K562 (cell line): ENCODE measurements around the gene TAF1L. TPM values are rescaled to one million over a fixed set of nuclear protein-coding genes. Genes with fewer than 3 reads are reported as not detected.

Experiments
- ARNT ChIP-seq, 2 experiments: fragments of 450-650 bp; IDR thresholded peaks; 2 replicates each; pipeline ENCODE4 v1.6.1; 2016; ENCODE audit warnings: mild to moderate bottlenecking in 1 of 2
- ASH1L ChIP-seq: fragments of 450-650 bp; IDR thresholded peaks from 2 replicates; pipeline ENCODE4 v1.6.1; 2018; ENCODE audit warnings: borderline replicate concordance, mild to moderate bottlenecking, low read depth; ENCODE audit not compliant: partially characterized antibody
- CCNT2 ChIP-seq: IDR thresholded peaks from 2 replicates; pipeline ENCODE4 v1.6.1; 2011; ENCODE audit warnings: borderline replicate concordance, low read depth, mild to moderate bottlenecking, moderate library complexity, mixed read lengths, low read length; ENCODE audit not compliant: insufficient read length; ENCODE audit errors: extremely low read depth
- GTF2E2 ChIP-seq: fragments of 200-800 bp; sonication (Bioruptor generic); IDR thresholded peaks from 2 replicates; pipeline ENCODE4 v1.6.1; 2016; ENCODE audit warnings: missing genetic modification characterization, missing compliant biosample characterization
- KDM2B ChIP-seq: fragments of 250-450 bp; sonication (Bioruptor Pico); IDR thresholded peaks from 2 replicates; pipeline ENCODE4 v1.8.0; 2021; ENCODE audit warnings: mild to moderate bottlenecking, moderate library complexity
- MTA3 ChIP-seq: fragments of 450-650 bp; formaldehyde crosslinking; IDR thresholded peaks from 2 replicates; pipeline ENCODE4 v1.6.1; 2017; ENCODE audit warnings: mild to moderate bottlenecking, borderline replicate concordance
- NFIC ChIP-seq: fragments of 450-650 bp; IDR thresholded peaks from 2 replicates; pipeline ENCODE4 v1.6.1; 2017; ENCODE audit warnings: mild to moderate bottlenecking, inconsistent platforms
- NR2F6 ChIP-seq: fragments of 450-650 bp; formaldehyde crosslinking; IDR thresholded peaks from 2 replicates; pipeline ENCODE4 v1.4.0; 2020; ENCODE audit warnings: mild to moderate bottlenecking
- RAD21 ChIP-seq, 2 experiments: fragments of 250-450 bp in 1 of 2; fragments of 450-650 bp in 1 of 2; sonication (Bioruptor Pico) in 1 of 2; formaldehyde crosslinking in 1 of 2; IDR thresholded peaks in 1 of 2; conservative IDR thresholded peaks in 1 of 2; 2 replicates each; pipeline versions ENCODE4 v1.4.0 to v1.8.0; 2020 to 2022; ENCODE audit warnings: mild to moderate bottlenecking in 2 of 2, moderate library complexity in 1 of 2
- SIRT6 ChIP-seq: IDR thresholded peaks from one replicate; pipeline ENCODE4 v1.6.1; 2012; ENCODE audit warnings: low read depth, mild to moderate bottlenecking, control low read depth, inconsistent platforms, low read length, moderate library complexity
- polyA plus RNA-seq, 8 experiments: library from polyadenylated mRNA; depleted of rRNA in 4 of 8; stranded (reverse) in 5 of 8; unstranded in 3 of 8; fragments of >200 nt; fragmentation: Nextera tagmentation in 2 of 8; fragmentation: Illumina TruSeq in 1 of 8; extraction: Ambion mirVana in 2 of 8; extraction: Trizol in 1 of 8; gene quantifications; 2 replicates each; pipeline versions ENCODE4 v1.2.1 to v1.2.3, GENCODE V29; 2011 to 2014; ENCODE audit warnings: inconsistent platforms in 1 of 8, missing spikeins in 1 of 8
- total RNA-seq, 7 experiments: library from RNA; depleted of rRNA in 6 of 7; stranded (reverse); fragments of >200 nt in 6 of 7; fragmentation: Illumina TruSeq in 2 of 7; extraction: Trizol in 2 of 7; gene quantifications; 2 replicates each; pipeline versions ENCODE4 v1.2.1 to v1.2.3, GENCODE V29; 2011 to 2021; ENCODE audit warnings: low replicate concordance in 1 of 7
- TF ChIP-seq, protein P1 (sequence below), 2 experiments: fragments of 450-650 bp; formaldehyde crosslinking in 1 of 2; IDR thresholded peaks; 2 replicates each; pipeline versions ENCODE4 v1.4.0 to v1.6.1; 2014 to 2020; ENCODE audit warnings: mild to moderate bottlenecking in 2 of 2, borderline replicate concordance in 1 of 2, low read depth in 1 of 2
- TF ChIP-seq, protein P2 (sequence below): sonication (generic); formaldehyde crosslinking; IDR thresholded peaks from 2 replicates; pipeline ENCODE4 v1.5.0; 2020; ENCODE audit warnings: missing genetic modification reagents
- TF ChIP-seq, protein P3 (sequence below), 3 experiments: IDR thresholded peaks in 2 of 3; conservative IDR thresholded peaks in 1 of 3; 2 replicates each; pipeline ENCODE4 v1.5.1; 2011 to 2012; ENCODE audit warnings: low read length in 3 of 3, mild to moderate bottlenecking in 3 of 3, control low read depth in 2 of 3, improper control_type of control experiment in 1 of 3, inconsistent platforms in 1 of 3, low read depth in 1 of 3, mixed read lengths in 1 of 3, moderate library complexity in 1 of 3; ENCODE audit not compliant: insufficient read depth in 2 of 3

Gene TAF1L
- total and polyA plus RNA-seq, 9 of the 15 experiments (the other 6 are each of a cell fraction or from before 2014, with no cell fraction given): 0.01 to 0.04 (median 0.03) TPM; not detected in 3

DNA sequence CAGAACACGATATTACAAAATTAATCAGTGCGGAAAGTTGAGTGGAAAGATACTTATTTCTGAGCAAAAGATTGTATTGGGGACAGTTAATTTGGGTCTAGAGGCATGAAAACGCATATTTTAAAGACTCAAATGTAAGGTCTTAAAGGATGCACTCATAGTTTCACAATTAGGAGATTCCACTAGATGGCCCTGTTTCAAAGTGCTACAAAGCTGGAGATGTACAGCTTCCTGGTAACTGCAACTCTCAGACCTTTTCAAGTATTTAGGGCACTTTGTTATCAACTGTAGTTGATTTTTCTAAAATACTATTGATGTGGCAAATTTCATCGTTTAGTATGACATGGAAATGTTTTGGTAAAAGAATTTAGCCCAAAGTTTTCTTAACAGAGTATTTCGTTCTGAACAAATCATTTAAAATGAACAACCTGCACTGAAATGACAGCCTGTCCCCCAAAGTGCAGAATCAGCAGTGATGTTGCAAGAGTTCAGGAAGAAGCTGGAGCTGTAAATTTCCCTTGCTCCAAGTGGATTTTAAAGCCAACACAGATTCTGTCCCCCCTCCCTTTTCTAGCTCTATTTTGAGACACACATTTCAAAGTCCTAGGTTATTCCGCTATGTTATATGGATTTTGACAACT lies 46.3 kb downstream of the TAF1L start (continued):
- TF ChIP-seq, protein P1, sequence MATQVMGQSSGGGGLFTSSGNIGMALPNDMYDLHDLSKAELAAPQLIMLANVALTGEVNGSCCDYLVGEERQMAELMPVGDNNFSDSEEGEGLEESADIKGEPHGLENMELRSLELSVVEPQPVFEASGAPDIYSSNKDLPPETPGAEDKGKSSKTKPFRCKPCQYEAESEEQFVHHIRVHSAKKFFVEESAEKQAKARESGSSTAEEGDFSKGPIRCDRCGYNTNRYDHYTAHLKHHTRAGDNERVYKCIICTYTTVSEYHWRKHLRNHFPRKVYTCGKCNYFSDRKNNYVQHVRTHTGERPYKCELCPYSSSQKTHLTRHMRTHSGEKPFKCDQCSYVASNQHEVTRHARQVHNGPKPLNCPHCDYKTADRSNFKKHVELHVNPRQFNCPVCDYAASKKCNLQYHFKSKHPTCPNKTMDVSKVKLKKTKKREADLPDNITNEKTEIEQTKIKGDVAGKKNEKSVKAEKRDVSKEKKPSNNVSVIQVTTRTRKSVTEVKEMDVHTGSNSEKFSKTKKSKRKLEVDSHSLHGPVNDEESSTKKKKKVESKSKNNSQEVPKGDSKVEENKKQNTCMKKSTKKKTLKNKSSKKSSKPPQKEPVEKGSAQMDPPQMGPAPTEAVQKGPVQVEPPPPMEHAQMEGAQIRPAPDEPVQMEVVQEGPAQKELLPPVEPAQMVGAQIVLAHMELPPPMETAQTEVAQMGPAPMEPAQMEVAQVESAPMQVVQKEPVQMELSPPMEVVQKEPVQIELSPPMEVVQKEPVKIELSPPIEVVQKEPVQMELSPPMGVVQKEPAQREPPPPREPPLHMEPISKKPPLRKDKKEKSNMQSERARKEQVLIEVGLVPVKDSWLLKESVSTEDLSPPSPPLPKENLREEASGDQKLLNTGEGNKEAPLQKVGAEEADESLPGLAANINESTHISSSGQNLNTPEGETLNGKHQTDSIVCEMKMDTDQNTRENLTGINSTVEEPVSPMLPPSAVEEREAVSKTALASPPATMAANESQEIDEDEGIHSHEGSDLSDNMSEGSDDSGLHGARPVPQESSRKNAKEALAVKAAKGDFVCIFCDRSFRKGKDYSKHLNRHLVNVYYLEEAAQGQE (IDR thresholded peaks at IDR 0.05; ENCODE audit: borderline replicate concordance): peak; percentile 58; the same call in 1 of the 2 replicates
- TF ChIP-seq, protein P1 (CRISPR knock-in tag; IDR thresholded peaks at IDR 0.05; ENCODE audit: low read depth): no peak
- TF ChIP-seq ARNT (IDR thresholded peaks at IDR 0.05) (no peak), KDM2B (CRISPR knock-in tag) (no peak), CCNT2 (no peak), RAD21 (CRISPR knock-in tag; conservative IDR thresholded peaks at IDR 0.05 in 1 of 2, IDR thresholded peaks at IDR 0.05 in 1 of 2) (peak; percentile 53 to 78), ASH1L (no peak), GTF2E2 (tag) (no peak), MTA3 (no peak), NR2F6 (CRISPR knock-in tag) (no peak), SIRT6 (no peak), NFIC (no peak)
- TF ChIP-seq, protein P2, sequence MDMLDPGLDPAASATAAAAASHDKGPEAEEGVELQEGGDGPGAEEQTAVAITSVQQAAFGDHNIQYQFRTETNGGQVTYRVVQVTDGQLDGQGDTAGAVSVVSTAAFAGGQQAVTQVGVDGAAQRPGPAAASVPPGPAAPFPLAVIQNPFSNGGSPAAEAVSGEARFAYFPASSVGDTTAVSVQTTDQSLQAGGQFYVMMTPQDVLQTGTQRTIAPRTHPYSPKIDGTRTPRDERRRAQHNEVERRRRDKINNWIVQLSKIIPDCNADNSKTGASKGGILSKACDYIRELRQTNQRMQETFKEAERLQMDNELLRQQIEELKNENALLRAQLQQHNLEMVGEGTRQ: no peak
- TF ChIP-seq, protein P3, sequence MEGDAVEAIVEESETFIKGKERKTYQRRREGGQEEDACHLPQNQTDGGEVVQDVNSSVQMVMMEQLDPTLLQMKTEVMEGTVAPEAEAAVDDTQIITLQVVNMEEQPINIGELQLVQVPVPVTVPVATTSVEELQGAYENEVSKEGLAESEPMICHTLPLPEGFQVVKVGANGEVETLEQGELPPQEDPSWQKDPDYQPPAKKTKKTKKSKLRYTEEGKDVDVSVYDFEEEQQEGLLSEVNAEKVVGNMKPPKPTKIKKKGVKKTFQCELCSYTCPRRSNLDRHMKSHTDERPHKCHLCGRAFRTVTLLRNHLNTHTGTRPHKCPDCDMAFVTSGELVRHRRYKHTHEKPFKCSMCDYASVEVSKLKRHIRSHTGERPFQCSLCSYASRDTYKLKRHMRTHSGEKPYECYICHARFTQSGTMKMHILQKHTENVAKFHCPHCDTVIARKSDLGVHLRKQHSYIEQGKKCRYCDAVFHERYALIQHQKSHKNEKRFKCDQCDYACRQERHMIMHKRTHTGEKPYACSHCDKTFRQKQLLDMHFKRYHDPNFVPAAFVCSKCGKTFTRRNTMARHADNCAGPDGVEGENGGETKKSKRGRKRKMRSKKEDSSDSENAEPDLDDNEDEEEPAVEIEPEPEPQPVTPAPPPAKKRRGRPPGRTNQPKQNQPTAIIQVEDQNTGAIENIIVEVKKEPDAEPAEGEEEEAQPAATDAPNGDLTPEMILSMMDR (IDR thresholded peaks at IDR 0.05 in 2 of 3, conservative IDR thresholded peaks at IDR 0.05 in 1 of 3; ENCODE audit: insufficient read depth in 2 of 3, low read depth in 1 of 3, low read length in 3 of 3): peak; percentile 25 to 61 (median 48); a peak in 4 of 6 replicates
